NCI-H187 (cell line): ENCODE results near the gene FBLN1.
"Not testable (repeated sequence)": the region's sequence is repeated elsewhere in the genome, so short reads cannot be mapped to it uniquely, and the experiment has no call there.

Source experiments
- DNase-seq, 2 experiments: peaks; one replicate each; lab custom pipeline; 2025; lab: John Stamatoyannopoulos, UW

Gene FBLN1, protein sequence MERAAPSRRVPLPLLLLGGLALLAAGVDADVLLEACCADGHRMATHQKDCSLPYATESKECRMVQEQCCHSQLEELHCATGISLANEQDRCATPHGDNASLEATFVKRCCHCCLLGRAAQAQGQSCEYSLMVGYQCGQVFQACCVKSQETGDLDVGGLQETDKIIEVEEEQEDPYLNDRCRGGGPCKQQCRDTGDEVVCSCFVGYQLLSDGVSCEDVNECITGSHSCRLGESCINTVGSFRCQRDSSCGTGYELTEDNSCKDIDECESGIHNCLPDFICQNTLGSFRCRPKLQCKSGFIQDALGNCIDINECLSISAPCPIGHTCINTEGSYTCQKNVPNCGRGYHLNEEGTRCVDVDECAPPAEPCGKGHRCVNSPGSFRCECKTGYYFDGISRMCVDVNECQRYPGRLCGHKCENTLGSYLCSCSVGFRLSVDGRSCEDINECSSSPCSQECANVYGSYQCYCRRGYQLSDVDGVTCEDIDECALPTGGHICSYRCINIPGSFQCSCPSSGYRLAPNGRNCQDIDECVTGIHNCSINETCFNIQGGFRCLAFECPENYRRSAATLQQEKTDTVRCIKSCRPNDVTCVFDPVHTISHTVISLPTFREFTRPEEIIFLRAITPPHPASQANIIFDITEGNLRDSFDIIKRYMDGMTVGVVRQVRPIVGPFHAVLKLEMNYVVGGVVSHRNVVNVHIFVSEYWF

GRCh38 chr22:45502215-45503049, at the start of gene FBLN1:
TSS of gene FBLN1 (plus strand) at chr22:45502883. CDS start at chr22:45502986, 103 bp downstream.
- DNase-seq, result no peak

DNA sequence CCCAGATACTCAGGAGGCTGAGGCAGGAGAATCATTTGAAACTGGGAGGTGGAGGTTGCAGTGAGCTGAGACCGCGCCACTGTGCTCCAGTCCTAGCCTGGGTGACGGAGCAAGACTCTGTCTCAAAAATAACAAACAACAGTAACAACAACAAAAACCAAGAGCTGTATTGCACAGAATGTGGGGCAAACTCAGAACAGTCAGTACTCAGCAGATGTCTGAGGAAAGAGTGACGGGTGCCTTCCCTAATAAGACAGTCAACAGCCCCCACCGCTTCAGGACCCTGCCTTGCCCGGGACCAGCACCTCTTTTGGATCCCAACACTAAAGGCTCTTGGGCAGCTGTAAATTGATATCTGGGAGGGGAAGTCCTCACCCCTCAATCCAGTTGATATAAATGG, 48.9 kb upstream of the FBLN1 start:
- DNase-seq, result no peak

DNA sequence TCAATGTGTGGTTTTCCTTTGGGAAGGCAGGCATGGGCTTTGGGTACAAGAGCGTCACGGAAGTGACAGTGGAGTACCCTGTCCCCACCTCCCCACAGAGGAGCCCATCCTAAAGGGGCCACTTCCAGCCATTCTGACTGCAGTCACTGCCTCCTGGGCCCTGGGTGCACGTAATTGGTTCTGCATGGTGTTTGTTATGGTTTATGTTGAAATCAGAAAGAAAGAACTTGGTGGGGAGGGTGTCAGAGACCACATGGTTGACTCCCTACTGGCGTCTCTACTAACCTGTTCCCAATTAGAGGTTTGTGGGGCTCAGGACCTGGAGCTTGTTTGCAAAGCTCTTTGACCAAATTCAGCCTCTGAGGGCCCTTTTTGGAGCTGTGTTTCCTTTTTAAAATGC, 48.4 kb upstream of the FBLN1 start:
- DNase-seq, result no peak

GRCh38 chr22:45455212-45455611, 47.5 kb upstream of the FBLN1 start:
- DNase-seq, result no peak

DNA sequence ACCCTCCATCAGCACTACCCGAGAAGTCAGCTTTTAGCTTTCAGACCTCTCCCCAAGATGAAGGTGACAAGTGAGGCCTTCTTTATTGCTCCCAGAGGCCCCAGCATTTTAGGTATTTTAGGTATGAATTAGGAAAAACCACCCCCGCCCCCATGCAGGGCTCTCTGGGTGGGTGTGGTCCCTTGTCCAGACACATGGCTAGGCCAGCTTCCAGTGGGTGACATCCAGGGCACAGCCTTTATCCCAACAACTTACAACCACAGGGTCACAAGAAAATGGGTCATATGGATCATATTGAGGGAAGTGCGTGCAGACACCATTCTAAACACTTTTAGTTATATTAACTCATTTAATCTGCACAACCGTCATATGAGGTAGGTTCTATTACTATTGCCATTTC, 47.1 kb upstream of the FBLN1 start:
- no peak for DNase-seq

- no peak for DNase-seq
Observed at GRCh38 chr22:45456811-45457210, 45.9 kb upstream of the FBLN1 start.

- DNase-seq, result no peak
Observed at GRCh38 chr22:45458532-45458931, 44.2 kb upstream of the FBLN1 start.

GRCh38 chr22:45459235-45459634, 43.4 kb upstream of the FBLN1 start:
- no peak for DNase-seq

- DNase-seq, result no peak
Observed at GRCh38 chr22:45460288-45461109, 42.2 kb upstream of the FBLN1 start.

DNA sequence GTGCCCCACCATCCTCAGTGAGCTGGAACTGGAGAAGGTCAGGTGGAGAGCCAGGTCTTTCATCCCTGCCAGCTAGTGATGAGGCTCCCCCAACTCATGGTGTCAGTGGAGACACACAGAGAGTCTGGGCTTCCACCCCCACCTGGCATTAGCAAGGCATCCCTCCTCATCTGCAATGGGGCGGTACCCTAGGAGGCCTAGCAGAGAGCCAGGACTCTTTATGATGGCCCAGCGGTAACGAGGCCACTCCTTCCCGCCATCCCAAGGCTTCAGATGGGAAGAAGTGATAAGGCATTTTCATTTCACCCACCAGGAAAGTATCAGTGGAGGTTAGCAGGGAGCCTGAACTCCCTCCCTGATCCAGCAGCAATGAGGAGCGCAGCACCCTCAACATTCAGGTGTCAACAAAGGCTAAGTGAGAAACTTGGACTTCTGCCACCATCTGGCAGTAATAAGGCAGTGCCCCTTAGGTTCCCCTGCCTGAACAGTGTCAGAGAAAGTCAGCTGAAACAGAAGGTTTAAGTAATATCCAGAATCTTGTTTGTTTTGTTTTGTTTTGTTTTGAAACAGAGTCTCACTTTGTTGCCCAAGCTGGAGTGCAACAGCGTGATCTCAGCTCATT, 40.5 kb upstream of the FBLN1 start:
- no peak for DNase-seq

DNA sequence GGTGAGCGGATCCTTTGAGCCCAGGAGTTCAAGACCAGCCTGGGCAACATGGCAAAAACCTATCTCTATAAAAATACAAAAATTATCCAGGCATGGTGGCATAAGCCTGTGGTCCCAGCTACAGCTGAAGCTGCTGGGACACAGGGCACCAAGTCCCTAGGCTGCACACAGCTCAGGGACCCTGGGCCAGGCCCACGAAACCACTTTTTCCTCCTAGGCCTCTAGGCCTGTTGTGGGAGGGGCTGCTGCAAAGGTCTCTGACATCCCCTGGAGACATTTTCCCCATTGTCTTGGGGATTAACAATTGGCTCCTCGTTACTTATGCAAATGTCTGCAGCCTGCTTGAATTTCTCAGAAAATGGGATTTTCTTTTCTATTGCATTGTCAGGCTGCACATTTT, 39.0 kb upstream of the FBLN1 start:
- not testable (repeated sequence) for DNase-seq

GRCh38 chr22:45465633-45466032, 37.0 kb upstream of the FBLN1 start:
- DNase-seq, result no peak

- DNase-seq, result no peak
Observed at GRCh38 chr22:45468872-45469271, 33.8 kb upstream of the FBLN1 start.

GRCh38 chr22:45469281-45470073, 33.2 kb upstream of the FBLN1 start:
- no peak for DNase-seq

GRCh38 chr22:45470871-45471270, 31.8 kb upstream of the FBLN1 start:
- no peak for DNase-seq

- no peak for DNase-seq
Observed at GRCh38 chr22:45472426-45472825, 30.3 kb upstream of the FBLN1 start.

GRCh38 chr22:45473626-45474237, 29.0 kb upstream of the FBLN1 start:
- DNase-seq, result no peak

GRCh38 chr22:45475063-45475747, 27.5 kb upstream of the FBLN1 start:
- no peak for DNase-seq

- no peak for DNase-seq
Observed at GRCh38 chr22:45475851-45476514, 26.7 kb upstream of the FBLN1 start.
